Stimulated activated CD8-positive, alpha-beta memory T cell treated with anti-CD3 and anti-CD28 coated beads, Interleukin-4, amount 100 ng/mL, for 48 hours (primary cell): ENCODE data around the gene TAOK1.
A peak's percentile ranks its signal among the peaks of the same experiment; 100 is the strongest.

Experiments
- DNase-seq: peaks from one replicate; pipeline ENCODE4 v3.0.0-alpha.2; 2020

The TAOK1 gene

GRCh38 chr17:29379084-29379991, 10.8 kb upstream of the TAOK1 start:
- no peak for DNase-seq

- DNase-seq: no peak
These were observed 6.5 kb upstream of the TAOK1 start for GRCh38 chr17:29383686-29384085.

DNA sequence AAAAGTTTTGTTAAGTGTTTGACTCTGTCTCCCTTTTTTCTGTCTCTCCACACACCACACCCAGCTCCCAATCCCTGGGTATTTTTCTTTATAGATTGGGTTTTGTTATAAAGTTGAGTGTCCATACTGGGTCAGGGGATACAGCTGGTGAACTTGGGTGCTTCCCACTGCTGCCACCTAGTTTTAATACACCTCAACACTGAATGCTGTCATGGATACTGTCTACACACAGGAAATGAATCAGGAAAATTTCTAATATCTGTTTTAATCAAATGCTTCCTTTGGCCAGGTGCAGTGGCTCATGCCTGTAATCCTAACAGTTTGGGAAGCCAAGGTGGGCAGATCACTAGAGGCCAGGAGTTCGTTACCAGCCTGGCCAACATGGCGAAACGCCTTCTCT, 5.3 kb upstream of the TAOK1 start:
- no peak for DNase-seq

- DNase-seq: no peak
These were observed 3.4 kb upstream of the TAOK1 start for GRCh38 chr17:29386760-29387159.

- peak; percentile 27 for DNase-seq
These were observed 1.2 kb upstream of the TAOK1 start for GRCh38 chr17:29388937-29389336.

DNA sequence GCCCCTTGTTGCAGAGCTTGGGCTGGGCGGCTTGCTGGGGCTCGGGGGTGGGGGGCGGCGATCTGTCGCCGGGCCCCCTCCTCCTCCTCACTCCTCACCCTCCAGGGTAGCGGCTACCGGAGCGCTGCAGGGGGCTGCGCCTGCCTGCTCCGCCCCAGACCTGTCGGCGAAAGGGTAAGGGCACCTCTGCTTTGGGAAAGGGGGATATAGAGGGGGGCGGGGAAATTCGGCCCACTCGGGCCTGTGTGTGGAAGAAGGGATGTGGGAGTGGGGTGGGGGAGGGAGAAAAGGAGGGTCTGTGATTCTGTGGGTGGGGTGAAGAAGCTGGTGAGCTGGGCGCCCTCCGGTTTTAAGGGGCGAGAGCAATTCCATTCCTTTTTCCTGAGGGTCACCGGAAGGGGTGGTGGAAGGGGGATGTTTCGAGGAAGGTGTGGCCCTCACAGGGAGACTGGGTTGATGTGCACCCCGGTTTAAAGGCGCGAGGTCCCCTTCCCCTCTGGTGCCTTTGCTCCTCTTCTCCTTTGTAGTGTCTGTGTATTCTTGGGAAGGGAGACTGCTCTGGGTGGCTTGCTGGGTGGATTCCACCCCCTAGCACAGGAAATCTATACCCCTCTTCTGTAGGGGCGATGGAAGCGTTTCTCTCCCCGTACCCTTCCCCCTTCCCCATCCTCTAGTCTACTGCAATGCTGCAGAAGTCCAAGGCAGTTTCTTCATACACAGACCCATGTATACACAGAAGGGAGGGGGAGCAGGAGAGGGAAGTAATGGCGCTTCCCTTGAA, 878 bp downstream of the TAOK1 start:
- DNase-seq: peak; percentile 37

DNA sequence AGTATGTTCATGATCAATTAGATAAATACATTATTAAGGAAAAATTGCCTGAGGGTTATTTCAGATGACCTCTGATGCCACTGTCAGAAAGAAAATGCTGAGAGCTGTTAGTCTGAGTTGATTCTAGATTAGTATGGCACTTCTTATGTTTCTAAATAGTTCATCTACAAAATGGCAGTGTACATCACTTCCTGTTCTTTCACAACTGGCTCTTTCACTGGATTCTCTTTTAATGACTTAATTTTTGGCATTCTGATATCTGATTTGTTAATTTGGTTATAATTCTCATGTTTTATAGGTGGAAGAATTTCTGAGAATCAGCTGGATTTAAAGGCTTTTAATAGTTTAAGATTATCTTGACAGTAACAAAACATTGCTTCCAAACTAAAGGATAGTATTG, 3.3 kb downstream of the TAOK1 start:
- DNase-seq: no peak

- no peak for DNase-seq
These were observed 4.6 kb downstream of the TAOK1 start for GRCh38 chr17:29394761-29395160.

GRCh38 chr17:29396066-29396465, 5.9 kb downstream of the TAOK1 start:
- DNase-seq: no peak

DNA sequence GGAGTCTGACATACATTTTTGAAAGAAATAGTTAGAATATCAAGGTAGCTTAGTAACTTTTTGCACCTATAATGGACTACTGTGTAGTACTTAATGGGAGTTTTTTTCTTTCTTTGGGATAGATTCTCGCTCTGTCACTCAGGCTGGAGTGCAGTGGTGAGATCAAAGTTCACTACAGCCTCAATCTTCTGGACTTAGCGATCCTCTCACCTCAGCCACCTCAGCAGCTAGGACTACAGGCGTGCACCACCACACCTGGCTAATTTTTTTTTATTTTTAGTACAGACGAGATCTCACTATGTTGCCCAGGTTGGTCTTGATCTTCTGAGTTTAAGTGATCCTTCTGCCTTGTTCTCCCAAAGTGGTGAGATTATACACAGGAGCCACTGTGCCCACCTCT, 9.5 kb downstream of the TAOK1 start:
- DNase-seq: no peak

DNA sequence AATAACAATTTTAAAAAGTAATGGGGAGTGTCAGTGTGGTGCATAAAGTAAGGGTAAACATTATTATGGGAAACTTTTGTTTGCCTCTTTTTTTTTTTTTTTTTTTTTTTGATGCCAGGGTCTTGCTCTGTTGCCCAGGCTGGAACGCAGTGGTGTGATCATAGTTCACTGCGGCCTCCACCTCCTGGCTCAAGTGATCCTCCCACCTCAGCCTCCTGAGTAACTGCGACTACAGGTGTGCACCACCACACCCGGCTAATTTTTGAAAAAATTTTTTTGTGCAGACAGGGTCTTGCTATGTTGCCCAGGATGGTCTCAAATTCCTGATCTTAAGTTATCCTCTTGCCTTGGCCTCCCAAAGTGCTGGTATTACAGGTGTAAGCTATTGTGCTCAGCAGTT, 10.7 kb downstream of the TAOK1 start:
- DNase-seq: no peak

- no peak for DNase-seq
These were observed 11.1 kb downstream of the TAOK1 start for GRCh38 chr17:29401258-29401657.

DNA sequence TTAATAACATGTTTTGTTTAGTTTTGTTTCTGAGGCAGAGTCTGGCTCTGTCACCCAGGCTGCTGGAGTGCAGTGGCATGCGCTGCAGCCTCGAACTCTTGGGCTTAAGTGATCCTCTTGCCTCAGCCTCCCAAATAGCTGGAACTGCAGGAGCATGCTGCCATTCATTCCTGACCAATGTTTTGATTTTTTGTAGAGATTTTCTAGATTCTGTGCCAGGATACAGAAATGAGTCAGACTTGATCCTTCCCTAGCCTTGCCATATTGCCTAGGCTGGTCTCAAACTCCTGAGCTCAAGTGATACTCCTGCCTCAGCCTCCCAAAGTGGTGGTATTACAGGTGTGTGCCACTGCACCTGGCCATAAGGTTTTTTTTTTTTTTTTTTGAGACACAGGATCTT, 17.7 kb downstream of the TAOK1 start:
- DNase-seq: no peak

DNA sequence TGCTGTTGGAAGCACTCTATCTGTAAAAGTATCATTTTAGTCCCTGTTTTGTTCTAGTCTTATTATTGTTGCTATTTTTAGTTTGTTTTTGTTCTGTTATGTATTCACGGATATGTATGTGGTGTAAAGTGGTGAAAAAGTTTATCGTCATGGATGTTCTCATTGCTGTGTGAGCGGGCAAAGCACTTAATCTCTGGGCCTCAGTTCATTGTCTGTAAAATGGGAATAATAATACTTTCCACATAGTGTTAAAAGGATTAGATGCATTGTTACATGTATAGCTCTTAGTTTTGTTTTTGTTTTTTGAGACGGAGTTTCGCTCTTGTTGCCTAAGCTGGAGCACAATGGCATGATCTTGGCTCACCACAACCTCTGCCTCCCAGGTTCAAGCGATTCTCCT, 19.8 kb downstream of the TAOK1 start:
- DNase-seq: no peak

DNA sequence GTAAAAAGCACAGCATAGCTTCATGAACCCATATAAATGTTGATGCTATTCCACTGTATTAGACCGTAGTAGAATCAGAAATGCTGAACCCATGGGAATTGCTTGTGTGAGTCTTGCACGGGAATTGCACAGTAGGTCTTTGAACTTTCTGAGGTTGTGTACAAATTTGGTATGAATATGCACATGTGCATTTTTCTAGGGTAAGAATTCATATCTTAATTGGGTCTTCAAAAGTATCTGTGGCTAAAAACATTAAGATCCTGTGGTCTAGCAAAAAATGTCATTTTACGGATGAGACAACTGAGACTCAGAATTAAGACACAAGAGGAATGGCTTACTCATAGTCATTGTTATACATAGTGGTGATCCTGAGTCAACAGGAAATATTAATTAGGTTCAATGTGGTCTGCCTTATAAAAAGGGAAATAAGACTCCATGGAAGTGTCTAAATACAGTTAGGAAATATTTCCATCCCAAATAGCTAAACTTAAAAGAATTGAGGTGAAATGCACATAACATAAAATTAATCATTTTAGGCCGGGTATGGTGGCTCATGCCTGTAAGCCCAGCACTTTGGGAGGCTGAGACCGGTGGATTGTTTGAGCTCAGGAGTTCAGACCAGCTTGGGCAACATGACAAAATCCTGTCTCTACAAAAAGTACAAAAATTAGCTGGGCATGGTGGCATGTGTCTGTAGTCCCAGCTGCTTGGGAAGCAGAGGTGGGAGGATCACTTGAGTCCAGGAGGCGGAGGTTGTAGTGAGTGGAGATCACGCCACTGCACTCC, 22.8 kb downstream of the TAOK1 start:
- no peak for DNase-seq

- no peak for DNase-seq
These were observed 30.0 kb downstream of the TAOK1 start for GRCh38 chr17:29420128-29420527.

DNA sequence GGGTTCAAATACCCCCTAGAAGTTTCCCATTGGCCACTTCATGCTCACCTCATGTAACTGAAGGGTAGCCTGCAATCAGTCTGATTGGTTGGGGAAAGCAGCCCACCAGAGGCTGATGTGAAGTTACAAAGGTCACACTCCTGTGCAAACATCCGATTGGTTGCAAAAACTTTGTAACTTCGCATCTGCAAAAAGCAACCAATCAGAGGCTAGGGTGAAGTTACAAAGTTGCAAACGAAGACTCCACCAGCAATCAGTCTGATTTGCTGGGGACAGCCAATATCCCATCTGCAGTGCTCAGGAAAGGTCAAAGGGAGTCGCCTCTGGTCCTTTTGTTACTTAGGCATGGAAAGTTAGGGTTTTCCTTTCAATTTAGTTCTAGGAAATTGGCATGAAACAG, 40.1 kb downstream of the TAOK1 start:
- no peak for DNase-seq

DNA sequence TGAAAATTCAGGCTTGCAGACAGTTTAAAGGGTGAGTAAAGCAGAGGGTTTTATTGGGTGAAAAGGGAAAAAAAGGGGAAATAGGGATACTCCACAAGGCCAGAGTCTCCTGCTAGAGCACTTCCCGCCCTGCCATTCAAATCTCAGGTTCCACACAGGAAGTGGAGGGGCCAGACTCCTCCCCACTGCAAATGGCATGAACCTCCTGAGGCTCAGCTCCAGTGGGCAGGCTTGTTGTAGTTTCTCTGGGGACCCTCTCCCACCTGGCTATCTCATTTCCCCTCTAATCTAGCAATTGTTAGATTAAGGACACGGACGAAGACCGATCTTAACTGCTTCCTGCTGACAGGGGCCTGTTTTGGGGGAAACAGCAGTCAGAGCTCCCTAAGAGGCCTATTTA, 43.4 kb downstream of the TAOK1 start:
- no peak for DNase-seq

GRCh38 chr17:29434550-29434949, 44.4 kb downstream of the TAOK1 start:
- no peak for DNase-seq

- DNase-seq: no peak
These were observed 52.3 kb downstream of the TAOK1 start for GRCh38 chr17:29442451-29442850.

DNA sequence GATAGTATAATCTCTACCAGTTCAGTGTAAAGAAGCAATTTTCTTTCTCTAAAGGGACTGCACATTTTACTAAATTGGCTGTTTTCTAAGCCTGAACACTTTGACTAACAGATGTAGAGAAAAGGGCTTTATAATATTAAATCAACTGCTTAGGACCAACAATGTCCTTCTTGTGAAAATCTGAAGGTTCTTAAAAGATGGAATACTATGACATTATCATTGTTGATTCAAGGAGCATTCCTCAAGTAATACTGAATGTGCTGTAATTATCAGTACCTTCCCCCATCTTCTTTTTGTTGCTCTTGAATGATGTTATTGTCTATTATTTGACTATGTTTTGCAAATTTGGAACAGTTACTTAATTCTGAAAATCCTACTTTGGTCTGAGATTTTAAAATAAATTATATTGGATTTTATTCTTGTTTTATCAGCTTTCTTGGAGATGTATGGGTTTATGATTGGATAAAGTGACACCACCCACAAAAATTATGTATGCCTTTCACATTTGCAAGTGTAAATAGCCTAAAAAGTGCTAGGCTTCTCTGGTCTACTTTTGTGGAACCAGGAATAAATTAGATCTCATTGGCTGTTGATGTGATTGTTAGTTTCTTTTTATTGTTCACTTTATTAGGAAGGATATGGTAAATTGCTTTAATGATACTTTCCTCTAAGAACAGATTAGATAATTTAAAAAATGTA, 53.0 kb downstream of the TAOK1 start:
- DNase-seq: no peak

DNA sequence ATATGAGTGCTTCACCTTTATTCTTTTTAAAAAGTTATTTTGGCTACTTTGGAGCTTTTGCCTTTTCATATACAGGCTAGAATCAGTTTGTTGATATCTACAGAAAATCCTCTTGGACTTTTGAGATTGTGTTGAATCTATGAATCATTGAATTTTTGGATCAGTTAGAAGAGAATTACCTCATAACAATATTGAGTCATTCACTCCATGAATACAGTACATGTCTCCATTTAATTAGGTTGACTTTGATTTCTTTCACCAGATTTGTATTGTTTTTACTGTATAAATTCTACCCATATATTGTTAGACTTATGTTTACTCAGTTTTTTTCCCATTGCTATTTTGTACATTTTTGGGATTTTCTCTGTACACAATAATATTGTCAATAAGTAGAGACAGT, 54.4 kb downstream of the TAOK1 start:
- no peak for DNase-seq

- DNase-seq: no peak
These were observed 55.7 kb downstream of the TAOK1 start for GRCh38 chr17:29445844-29446243.
